Bone marrow (tissue), 2 donors: ENCODE measurements around the gene PEG3.

ENCODE experiments used
- DNase-seq, 2 donors: peaks; one replicate each; lab custom pipeline; 2025; lab: John Stamatoyannopoulos, UW

PEG3 gene

GRCh38 chr19:56838909-56839651 lies 1.4 kb downstream of the PEG3 start:
- DNase-seq = no peak

DNA sequence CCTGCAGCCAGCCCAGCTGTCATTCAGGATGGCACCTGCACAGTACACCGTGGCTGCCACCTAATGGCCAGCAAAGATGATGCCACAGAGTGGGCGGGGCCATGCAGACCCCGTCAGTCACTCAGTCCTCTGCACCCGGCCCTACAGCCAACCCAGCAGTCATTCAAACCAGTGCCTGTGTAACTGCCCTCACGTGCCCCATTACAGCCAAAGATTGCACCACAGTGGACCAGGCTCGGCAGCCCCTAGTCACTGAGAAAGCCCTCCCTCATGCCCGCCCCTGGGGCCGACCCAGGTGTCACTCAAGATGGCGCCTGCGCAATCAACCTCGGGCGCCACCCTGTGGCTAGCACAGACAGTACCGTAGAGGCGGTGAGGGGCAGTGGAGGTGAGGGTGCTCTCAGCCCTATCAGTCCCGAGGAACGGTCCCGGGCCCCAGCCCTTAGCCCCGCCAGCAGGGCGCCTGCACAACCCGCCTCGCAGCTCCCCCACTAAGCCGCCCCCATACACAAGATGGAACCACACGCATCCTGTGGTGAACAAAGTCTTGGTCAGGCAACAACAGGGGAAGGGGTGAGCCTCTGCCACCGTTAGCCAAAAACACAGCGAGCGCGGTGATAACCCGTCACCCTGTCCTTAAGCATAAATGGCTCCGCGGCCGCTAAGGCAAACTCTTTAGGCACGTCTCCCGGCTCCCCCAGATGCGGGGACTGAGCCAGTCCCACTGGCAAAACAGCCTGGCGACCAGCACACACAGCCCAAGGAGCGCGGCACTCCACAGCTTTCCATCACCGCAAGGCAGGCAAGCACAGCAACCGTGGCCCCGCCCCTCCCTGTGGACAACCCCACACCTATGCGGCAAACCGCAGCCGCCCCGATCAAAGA lies 2.3 kb downstream of the PEG3 start:
- no peak for DNase-seq

GRCh38 chr19:56837492-56838023 lies 3.0 kb downstream of the PEG3 start:
- no peak for DNase-seq

DNA sequence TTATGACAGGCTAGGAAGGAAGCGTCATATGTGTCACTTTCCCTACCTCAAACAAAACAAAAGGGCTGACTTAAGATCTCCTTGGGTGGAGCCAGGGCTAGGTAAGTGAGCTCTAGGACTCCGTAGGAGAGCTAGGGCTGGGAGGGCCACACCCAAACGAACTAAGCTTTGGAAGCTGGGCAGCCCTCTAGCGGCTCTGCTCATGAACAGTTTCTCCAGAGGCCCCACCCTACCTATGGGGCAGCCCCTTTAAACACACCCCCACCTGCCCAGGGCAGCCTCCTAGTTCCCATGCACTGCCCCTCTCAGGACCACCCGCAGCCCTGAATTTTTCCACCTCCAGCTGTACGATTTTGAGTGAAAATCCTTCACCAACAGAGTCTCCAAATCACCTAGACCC lies 3.5 kb downstream of the PEG3 start:
- no peak for DNase-seq

DNA sequence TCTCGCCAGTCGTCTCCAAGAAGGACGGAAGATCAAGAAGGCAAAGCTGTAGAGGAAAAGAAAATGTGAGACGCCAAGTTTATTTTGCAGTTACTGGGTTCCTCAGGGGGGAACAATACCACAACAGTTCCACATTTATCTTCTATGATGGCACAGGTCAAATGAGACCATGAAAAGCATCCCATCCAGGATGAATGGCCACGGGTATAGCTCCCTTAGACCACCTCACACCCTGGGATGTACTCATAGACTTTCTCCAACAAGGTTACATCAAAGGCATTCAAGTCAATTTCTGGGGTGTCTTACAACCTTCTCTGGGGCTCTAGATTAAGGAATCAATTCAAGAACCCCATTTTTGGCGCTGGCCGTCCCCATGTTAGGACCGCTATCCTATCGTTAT lies 4.5 kb downstream of the PEG3 start:
- DNase-seq = no peak

DNA sequence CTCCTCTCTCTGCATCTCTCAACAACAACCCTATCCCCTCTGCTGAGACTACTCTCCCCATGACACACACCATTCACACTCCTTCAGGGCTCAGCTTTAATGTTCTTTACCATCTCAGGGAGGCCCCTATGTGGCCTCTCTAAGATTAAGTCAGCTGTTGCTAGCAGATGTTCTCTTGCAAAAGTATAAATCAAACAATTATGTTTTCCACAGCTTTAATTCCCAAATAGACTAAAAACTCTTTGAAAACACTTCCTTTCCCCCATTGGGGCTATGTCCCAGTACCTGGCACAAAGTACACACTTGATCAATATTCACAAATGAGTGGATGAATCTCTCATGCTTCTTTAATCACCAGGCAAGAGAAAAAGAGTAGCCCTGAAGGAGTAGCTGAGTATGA lies 5.1 kb downstream of the PEG3 start:
- no peak for DNase-seq

DNA sequence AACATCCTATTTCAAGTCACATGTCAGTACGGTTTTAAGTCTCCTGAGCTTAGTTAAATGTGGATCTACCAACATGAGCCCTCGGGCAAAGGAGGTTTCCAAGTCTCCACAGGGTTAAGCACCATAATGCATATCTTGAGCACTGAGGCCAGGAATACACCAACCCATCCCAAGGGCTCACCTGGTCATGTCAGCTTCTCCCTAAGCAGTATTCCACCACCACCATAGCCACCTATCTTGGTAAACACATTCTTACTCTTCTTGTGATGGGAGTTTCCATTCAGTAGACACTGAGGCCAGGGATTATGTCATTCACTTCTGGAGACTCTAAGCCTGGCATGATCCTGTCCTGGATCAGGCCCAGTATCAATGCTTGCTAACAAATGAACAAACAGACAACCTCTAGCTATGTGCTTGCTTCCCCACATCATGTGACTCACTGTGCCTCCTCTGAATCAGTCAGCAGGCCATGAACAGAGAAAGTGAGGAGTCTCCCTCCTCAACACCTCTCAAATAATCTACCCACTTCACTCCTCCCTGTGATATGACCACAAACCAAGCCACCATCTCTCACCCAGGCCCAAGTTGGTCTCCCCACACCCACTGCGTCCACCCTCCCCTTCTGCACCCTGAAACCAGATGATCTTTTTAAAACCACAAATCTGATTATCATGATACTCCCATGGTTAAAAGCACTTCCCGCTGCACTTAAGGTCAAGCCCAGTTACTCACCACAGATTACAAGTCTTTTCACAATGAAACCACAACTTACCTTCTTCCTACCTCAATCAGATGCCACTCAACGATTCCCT lies 5.8 kb downstream of the PEG3 start:
- DNase-seq = no peak

- DNase-seq = no peak
These were observed 8.1 kb downstream of the PEG3 start for GRCh38 chr19:56832352-56832928.

DNA sequence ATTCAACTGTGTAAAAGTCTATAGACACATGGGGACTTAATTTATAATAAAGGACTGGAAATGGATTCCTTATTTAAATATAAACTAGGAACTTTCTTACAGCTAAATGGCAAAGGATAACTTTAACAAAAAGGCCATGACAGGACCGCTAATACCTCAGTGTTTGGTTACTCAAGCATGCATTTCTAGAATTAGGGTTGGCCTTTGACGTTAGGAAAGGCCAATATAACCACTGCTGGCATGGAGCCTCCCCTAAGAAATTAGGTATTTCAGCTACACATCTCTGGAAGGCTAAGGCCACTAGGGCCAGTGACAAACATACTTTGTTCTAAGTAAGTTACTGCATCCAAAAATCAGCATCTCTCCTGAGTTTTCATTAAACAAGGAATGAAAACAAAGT lies 9.3 kb downstream of the PEG3 start:
- no peak for DNase-seq

DNA sequence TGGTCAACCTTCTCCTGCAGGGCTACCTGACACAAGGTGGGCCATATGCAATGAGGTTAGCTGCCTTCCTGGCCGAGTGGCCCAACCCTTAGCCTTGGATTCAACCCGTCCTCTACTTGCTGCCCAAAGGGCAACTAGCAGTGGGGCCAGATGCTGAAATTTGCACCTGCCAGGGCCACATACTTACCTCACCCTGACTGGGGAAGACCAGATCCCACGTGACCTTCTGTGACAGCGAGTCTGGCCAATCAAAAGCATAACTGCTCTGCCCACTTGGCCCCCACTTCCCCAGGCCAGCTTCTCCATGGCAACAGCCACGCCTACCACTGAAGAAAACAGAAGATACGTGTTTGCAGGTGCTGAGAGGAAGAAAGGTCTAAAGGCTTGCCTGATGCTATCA lies 10.9 kb downstream of the PEG3 start:
- no peak for DNase-seq

DNA sequence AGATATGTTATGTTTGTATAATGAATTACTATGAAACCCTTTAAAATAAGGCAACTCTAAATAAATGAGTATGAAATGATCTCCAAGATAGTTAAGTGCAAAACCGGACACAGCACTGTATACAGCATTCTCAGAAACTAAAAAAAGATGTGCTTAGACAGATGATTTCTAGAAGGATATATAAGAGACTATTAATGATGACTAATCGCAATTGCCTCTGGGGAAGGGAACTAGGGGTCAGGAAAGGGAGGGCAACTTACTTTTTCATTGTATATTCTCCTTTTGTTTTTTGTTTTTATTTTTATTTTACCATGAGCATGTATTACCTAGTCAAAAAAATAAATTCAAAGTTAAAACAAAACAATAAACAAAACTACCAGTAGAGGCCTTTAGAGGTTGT lies 12.8 kb downstream of the PEG3 start:
- DNase-seq = no peak

DNA sequence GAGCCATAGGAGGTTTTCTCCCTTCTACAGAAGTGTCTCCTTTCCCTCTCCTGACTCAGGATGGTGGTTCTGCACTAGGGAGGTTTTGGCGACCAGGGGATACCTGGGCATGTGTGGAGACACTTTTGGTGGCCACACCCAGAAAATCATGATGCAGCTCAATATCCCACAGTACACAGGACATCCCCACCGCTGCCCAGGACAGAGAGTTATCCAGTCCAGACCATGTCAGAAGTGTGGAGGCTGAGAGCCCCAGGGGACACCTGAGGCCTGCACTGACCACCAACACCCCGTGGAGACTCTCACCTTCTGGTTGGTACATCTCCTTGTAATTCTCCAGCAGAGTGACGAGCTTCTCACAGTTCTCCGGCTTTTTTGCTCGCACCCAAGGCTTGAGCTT lies 16.6 kb downstream of the PEG3 start:
- no peak for DNase-seq

DNA sequence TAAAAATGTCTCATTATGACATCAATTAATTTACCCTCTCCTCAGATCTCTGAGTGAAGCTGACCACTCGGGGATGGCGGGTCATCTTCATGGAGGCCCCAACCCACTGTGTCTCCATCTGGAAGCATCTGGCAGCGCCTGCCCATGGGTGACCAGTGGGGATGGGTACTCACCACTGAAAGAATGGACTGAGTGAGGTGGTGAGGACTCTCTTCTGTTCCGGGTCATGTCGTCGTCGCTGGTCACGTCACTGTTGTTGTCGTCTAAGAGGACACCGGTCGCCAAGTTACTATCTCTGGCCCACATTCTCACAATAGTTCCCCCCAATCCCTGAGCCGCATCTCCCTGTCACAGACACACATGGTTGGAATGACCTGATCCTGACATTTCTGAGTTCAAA lies 17.1 kb downstream of the PEG3 start:
- no peak for DNase-seq

GRCh38 chr19:56822755-56823154 lies 17.8 kb downstream of the PEG3 start:
- no peak for DNase-seq

- no peak for DNase-seq
These were observed 18.9 kb downstream of the PEG3 start for GRCh38 chr19:56821675-56822074.

DNA sequence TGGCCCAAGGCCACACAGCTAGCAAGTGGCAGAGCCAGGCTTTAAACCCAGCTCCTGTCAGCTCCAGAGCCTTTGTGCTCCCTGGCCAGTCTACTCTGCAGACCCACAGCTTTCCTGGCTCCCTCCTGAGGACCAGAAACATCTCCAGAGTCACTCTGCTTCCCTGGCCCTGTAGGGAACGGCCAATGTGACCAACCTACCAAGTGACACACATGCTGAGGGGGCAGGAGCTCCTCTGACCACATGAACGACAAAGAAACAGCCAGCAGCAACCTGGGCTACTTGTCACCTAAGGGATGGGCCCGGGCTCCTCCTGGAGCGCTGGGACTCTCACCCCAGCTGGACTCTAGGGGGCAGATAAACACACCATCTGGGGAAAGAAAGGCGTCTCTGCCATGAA lies 19.3 kb downstream of the PEG3 start:
- DNase-seq = no peak

GRCh38 chr19:56819166-56819565 lies 21.4 kb downstream of the PEG3 start:
- DNase-seq = no peak

DNA sequence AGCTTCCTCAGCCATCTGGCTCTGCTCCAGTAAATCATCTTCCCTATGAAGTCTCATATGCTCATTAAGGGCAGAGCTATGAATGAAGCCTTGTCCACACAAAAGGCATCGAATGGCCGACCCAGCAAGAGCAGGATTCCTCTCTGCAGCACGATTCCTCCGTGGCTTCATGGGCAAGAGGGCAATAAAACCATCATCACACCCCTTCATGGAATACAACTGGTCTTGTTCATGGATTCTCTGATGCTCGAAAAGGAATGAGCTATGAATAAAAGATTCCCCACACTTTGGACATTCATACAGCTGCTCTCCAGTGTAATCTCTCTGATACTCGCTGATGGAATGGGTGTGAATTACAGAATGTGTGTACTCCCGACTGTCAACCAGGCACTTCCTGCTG lies 25.9 kb downstream of the PEG3 start:
- no peak for DNase-seq

GRCh38 chr19:56813531-56813930 lies 27.0 kb downstream of the PEG3 start:
- DNase-seq = no peak

- no peak for DNase-seq
These were observed 29.0 kb downstream of the PEG3 start for GRCh38 chr19:56811480-56811879.

DNA sequence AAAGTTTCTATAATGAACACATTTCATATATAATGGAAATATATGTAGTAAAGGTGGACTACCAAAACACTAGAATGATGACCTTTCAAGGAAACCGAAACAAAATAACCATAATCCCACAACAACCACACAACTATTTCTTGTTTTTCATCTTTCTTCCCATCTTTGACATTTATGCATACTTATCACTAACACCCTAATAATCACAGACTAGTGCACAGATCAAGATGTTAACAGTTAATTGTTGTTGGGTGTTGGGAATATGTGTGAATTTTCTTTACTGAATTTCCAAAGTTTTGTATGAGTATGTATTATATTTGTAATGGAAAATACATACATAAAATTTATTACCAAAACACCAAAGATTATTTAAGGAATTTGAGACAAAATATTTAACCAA lies 30.3 kb downstream of the PEG3 start:
- DNase-seq = no peak
